K562 (cell line): Measurements from ENCODE around the gene PRR7. TPM values are rescaled to one million over a fixed set of nuclear protein-coding genes. Genes with fewer than 3 reads are reported as not detected.

Source experiments
- BACH1 ChIP-seq: fragments of 200-800 bp; sonication (Bioruptor generic); IDR thresholded peaks from 2 replicates; pipeline ENCODE4 v1.6.1; 2016; ENCODE audit warnings: missing genetic modification characterization, missing compliant biosample characterization
- HNRNPLL ChIP-seq: fragments of 200-400 bp; formaldehyde crosslinking; IDR thresholded peaks from 2 replicates; pipeline ENCODE4 v1.6.1; 2017; ENCODE audit warnings: low read length, low read depth, mild to moderate bottlenecking; ENCODE audit not compliant: poor library complexity, severe bottlenecking
- NR2F6 ChIP-seq: fragments of 450-650 bp; formaldehyde crosslinking; IDR thresholded peaks from 2 replicates; pipeline ENCODE4 v1.4.0; 2020; ENCODE audit warnings: mild to moderate bottlenecking
- NRF1 ChIP-seq, 2 experiments: fragments of 450-650 bp; IDR thresholded peaks in 1 of 2; conservative IDR thresholded peaks in 1 of 2; 2 replicates each; pipeline ENCODE4 v1.6.1; 2014; ENCODE audit warnings: mild to moderate bottlenecking in 2 of 2
- PURB ChIP-seq: sonication (generic); formaldehyde crosslinking; IDR thresholded peaks from 2 replicates; pipeline ENCODE4 v1.9.0; 2021; ENCODE audit warnings: low read depth, mild to moderate bottlenecking, missing genetic modification reagents
- RCOR1 ChIP-seq, 2 experiments: IDR thresholded peaks; 2 replicates each; pipeline ENCODE4 v1.6.1; 2012; ENCODE audit warnings: low read depth in 2 of 2, low read length in 2 of 2, borderline replicate concordance in 1 of 2, improper control_type of control experiment in 1 of 2
- SP1 ChIP-seq: sonication (generic); formaldehyde crosslinking; IDR thresholded peaks from 2 replicates; pipeline ENCODE4 v1.8.1; 2022; ENCODE audit warnings: mild to moderate bottlenecking, missing genetic modification reagents
- STAG1 ChIP-seq: sonication (generic); formaldehyde crosslinking; IDR thresholded peaks from 2 replicates; pipeline ENCODE4 v1.5.0; 2020; ENCODE audit warnings: missing genetic modification reagents, borderline replicate concordance
- TEAD1 ChIP-seq, 2 experiments: fragments of 450-650 bp in 1 of 2; sonication (generic) in 1 of 2; formaldehyde crosslinking; IDR thresholded peaks; 2 replicates each; pipeline versions ENCODE4 v1.4.0 to v1.8.0; 2020 to 2022; ENCODE audit warnings: mild to moderate bottlenecking in 2 of 2, missing genetic modification reagents in 1 of 2
- YBX1 ChIP-seq: fragments of 450-650 bp; IDR thresholded peaks from 2 replicates; pipeline ENCODE4 v1.7.1; 2016; ENCODE audit warnings: mild to moderate bottlenecking
- ZNF133 ChIP-seq: fragments of 250-450 bp; sonication (Bioruptor Pico); IDR thresholded peaks from 2 replicates; pipeline ENCODE4 v1.4.0; 2020; ENCODE audit warnings: mild to moderate bottlenecking
- ZNF263 ChIP-seq: sonication (generic); formaldehyde crosslinking; IDR thresholded peaks from 2 replicates; pipeline ENCODE4 v1.8.0; 2022; ENCODE audit warnings: mild to moderate bottlenecking, missing genetic modification reagents, borderline replicate concordance
- polyA plus RNA-seq, 8 experiments: library from polyadenylated mRNA; depleted of rRNA in 4 of 8; stranded (reverse) in 5 of 8; unstranded in 3 of 8; fragments of >200 nt; fragmentation: Nextera tagmentation in 2 of 8; fragmentation: Illumina TruSeq in 1 of 8; extraction: Ambion mirVana in 2 of 8; extraction: Trizol in 1 of 8; gene quantifications; 2 replicates each; pipeline versions ENCODE4 v1.2.1 to v1.2.3, GENCODE V29; 2011 to 2014; ENCODE audit warnings: inconsistent platforms in 1 of 8, missing spikeins in 1 of 8
- total RNA-seq, 7 experiments: library from RNA; depleted of rRNA in 6 of 7; stranded (reverse); fragments of >200 nt in 6 of 7; fragmentation: Illumina TruSeq in 2 of 7; extraction: Trizol in 2 of 7; gene quantifications; 2 replicates each; pipeline versions ENCODE4 v1.2.1 to v1.2.3, GENCODE V29; 2011 to 2021; ENCODE audit warnings: low replicate concordance in 1 of 7
- TF ChIP-seq, protein P1 (sequence below): fragments of 250-450 bp; sonication (Bioruptor Pico); IDR thresholded peaks from 2 replicates; pipeline ENCODE4 v1.5.0; 2020; ENCODE audit warnings: mild to moderate bottlenecking
- TF ChIP-seq, protein P2 (sequence below): sonication (generic); formaldehyde crosslinking; IDR thresholded peaks from 2 replicates; pipeline ENCODE4 v1.8.0; 2023; ENCODE audit warnings: mild to moderate bottlenecking, missing genetic modification reagents
- TF ChIP-seq, protein P3 (sequence below), 2 experiments: fragments of 450-650 bp in 1 of 2; sonication (generic) in 1 of 2; formaldehyde crosslinking; conservative IDR thresholded peaks; 2 replicates each; pipeline versions ENCODE4 v1.4.0 to v1.8.1; 2020 to 2022; ENCODE audit warnings: mild to moderate bottlenecking in 1 of 2, missing genetic modification reagents in 1 of 2
- TF ChIP-seq, protein P4 (sequence below): fragments of 250-450 bp; sonication (Bioruptor Pico); IDR thresholded peaks from 2 replicates; pipeline ENCODE4 v1.9.0; 2021; ENCODE audit warnings: mild to moderate bottlenecking
- TF ChIP-seq, protein P5 (sequence below): sonication (generic); formaldehyde crosslinking; IDR thresholded peaks from 2 replicates; pipeline ENCODE4 v1.8.1; 2023; ENCODE audit warnings: mild to moderate bottlenecking, missing genetic modification reagents, moderate library complexity
- TF ChIP-seq, protein P6 (sequence below): sonication (generic); formaldehyde crosslinking; IDR thresholded peaks from 2 replicates; pipeline ENCODE4 v1.8.0; 2022; ENCODE audit warnings: missing genetic modification reagents, mild to moderate bottlenecking, borderline replicate concordance

The PRR7 gene
- total and polyA plus RNA-seq, 9 of the 15 experiments (the other 6 are each of a cell fraction or from before 2014, with no cell fraction given) = 0.80 to 11.3 (median 10.4) TPM; not detected in 4

DNA sequence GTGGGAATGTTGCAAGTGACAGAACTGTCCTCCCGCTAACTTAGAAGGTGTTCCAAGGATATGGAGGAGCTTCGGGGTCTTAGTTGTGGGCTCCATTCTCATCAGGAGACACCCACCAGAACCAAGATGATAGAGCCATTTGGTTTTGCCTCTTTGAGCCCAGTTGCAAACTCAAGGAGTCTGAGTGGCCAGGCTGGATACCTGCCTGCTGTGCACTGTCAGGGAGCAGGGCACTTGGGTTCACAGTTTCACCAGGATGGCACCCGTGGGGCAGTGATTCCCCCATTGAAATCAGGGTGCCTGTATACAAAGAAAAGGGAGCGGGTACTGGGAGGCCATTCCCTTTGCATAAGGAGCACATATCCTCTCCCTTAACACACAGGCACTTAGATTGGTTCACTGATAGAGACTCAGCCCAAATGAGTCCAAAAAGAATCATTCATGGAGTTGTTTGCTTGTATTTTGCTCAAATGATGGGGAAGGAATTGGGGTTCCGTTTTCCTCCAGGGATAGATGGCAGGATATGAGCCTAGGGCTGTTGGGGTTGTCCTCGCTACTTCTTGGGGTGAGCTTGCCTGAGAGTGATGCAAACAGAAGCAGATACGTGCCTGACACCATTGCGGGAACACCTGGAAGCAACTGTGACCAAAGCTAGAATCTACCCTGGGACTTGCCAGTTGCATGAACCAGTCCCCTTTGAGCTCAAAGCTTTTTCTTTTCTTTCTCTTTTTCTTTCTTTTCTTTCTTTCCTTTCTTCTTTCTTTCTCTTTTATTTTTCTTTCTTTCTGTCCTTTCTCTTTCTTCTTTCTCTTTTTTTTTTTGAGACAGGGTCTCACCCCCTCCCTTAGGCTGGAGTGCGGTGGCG is 1.3 kb upstream of the PRR7 start (continued):
- TF ChIP-seq, protein P1, sequence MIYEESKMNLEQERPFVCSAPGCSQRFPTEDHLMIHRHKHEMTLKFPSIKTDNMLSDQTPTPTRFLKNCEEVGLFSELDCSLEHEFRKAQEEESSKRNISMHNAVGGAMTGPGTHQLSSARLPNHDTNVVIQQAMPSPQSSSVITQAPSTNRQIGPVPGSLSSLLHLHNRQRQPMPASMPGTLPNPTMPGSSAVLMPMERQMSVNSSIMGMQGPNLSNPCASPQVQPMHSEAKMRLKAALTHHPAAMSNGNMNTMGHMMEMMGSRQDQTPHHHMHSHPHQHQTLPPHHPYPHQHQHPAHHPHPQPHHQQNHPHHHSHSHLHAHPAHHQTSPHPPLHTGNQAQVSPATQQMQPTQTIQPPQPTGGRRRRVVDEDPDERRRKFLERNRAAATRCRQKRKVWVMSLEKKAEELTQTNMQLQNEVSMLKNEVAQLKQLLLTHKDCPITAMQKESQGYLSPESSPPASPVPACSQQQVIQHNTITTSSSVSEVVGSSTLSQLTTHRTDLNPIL (CRISPR knock-in tag) = no peak
- TF ChIP-seq YBX1 (no peak), PURB (CRISPR knock-in tag) (no peak), NR2F6 (CRISPR knock-in tag) (no peak), BACH1 (tag) (no peak), ZNF133 (CRISPR knock-in tag) (no peak), STAG1 (CRISPR knock-in tag) (no peak), HNRNPLL (no peak), NRF1 (conservative IDR thresholded peaks at IDR 0.05 in 1 of 2, IDR thresholded peaks at IDR 0.05 in 1 of 2) (no peak), SP1 (CRISPR knock-in tag) (peak; percentile 18; the same call in 1 of the 2 replicates), TEAD1 (CRISPR knock-in tag; IDR thresholded peaks at IDR 0.05) (no peak), ZNF263 (CRISPR knock-in tag) (no peak), RCOR1 (IDR thresholded peaks at IDR 0.05; ENCODE audit: borderline replicate concordance in 1 of 2, low read depth in 2 of 2, low read length in 2 of 2) (no peak)
- TF ChIP-seq, protein P2, sequence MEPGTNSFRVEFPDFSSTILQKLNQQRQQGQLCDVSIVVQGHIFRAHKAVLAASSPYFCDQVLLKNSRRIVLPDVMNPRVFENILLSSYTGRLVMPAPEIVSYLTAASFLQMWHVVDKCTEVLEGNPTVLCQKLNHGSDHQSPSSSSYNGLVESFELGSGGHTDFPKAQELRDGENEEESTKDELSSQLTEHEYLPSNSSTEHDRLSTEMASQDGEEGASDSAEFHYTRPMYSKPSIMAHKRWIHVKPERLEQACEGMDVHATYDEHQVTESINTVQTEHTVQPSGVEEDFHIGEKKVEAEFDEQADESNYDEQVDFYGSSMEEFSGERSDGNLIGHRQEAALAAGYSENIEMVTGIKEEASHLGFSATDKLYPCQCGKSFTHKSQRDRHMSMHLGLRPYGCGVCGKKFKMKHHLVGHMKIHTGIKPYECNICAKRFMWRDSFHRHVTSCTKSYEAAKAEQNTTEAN (CRISPR knock-in tag) = 0 out of 2 replicates have a peak, but pooled peaks have one; percentile 2
- TF ChIP-seq, protein P3, sequence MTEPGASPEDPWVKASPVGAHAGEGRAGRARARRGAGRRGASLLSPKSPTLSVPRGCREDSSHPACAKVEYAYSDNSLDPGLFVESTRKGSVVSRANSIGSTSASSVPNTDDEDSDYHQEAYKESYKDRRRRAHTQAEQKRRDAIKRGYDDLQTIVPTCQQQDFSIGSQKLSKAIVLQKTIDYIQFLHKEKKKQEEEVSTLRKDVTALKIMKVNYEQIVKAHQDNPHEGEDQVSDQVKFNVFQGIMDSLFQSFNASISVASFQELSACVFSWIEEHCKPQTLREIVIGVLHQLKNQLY (CRISPR knock-in tag; conservative IDR thresholded peaks at IDR 0.05) = no peak
- TF ChIP-seq, protein P4, sequence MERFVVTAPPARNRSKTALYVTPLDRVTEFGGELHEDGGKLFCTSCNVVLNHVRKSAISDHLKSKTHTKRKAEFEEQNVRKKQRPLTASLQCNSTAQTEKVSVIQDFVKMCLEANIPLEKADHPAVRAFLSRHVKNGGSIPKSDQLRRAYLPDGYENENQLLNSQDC (CRISPR knock-in tag) = no peak
- TF ChIP-seq, protein P5, sequence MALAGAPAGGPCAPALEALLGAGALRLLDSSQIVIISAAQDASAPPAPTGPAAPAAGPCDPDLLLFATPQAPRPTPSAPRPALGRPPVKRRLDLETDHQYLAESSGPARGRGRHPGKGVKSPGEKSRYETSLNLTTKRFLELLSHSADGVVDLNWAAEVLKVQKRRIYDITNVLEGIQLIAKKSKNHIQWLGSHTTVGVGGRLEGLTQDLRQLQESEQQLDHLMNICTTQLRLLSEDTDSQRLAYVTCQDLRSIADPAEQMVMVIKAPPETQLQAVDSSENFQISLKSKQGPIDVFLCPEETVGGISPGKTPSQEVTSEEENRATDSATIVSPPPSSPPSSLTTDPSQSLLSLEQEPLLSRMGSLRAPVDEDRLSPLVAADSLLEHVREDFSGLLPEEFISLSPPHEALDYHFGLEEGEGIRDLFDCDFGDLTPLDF (CRISPR knock-in tag) = no peak
- TF ChIP-seq, protein P6, sequence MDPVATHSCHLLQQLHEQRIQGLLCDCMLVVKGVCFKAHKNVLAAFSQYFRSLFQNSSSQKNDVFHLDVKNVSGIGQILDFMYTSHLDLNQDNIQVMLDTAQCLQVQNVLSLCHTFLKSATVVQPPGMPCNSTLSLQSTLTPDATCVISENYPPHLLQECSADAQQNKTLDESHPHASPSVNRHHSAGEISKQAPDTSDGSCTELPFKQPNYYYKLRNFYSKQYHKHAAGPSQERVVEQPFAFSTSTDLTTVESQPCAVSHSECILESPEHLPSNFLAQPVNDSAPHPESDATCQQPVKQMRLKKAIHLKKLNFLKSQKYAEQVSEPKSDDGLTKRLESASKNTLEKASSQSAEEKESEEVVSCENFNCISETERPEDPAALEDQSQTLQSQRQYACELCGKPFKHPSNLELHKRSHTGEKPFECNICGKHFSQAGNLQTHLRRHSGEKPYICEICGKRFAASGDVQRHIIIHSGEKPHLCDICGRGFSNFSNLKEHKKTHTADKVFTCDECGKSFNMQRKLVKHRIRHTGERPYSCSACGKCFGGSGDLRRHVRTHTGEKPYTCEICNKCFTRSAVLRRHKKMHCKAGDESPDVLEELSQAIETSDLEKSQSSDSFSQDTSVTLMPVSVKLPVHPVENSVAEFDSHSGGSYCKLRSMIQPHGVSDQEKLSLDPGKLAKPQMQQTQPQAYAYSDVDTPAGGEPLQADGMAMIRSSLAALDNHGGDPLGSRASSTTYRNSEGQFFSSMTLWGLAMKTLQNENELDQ (CRISPR knock-in tag) = no peak
